ENCODE measurements around the gene AGPAT3. TPM values are rescaled to one million over a fixed set of nuclear protein-coding genes. Genes with fewer than 3 reads are reported as not detected.

The AGPAT3 gene
- total RNA-seq, 1 experiment from 2014 or later = 13.0 TPM

DNA sequence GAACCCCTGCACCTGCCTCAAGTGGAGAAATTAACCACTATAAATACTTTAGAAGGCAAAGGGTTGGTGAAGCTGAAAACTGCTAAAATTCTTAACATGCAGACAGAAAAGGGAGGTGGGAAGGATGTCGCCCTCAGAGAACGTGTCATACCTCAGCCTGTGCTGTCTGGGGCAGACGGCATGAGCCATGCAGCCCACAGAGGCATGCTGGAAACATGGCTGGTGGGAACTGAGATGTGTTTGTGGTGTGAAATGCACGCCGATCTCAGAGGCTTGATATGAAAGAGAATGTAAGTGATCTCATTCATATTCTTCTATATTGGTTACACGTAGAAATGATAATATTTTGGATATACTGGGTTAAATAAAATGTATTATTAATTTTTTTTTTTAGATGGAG, 16.3 kb downstream of the AGPAT3 start:
- H3T11ph ChIP-seq (ENCODE audit: low read length) = no peak overlapping the region
- H3K4me1 ChIP-seq (ENCODE audit: insufficient read depth, low read length) = no peaks in the 10 kb centered on the region
- no peak overlapping the region for H4K91ac ChIP-seq (ENCODE audit: insufficient read length, low read depth, low read length)
- no peaks in the 10 kb centered on the region for H3K36me3 Mint-ChIP-seq (ENCODE audit: insufficient read depth in 1 of 3, low read depth in 3 of 3)
- H3K9me3 Mint-ChIP-seq = no peaks in the 10 kb centered on the region; a peak in 1 of 5 replicates
- no peak overlapping the region for H3K27ac ChIP-seq (ENCODE audit: insufficient read length, low read depth, low read length)
- no peaks in the 10 kb centered on the region for H3K23me2 ChIP-seq (ENCODE audit: insufficient read length, low read depth, low read length, poor library complexity, severe bottlenecking)
- no CpG with 5 or more reads among the region's 6 CpGs for WGBS (ENCODE audit: extremely low coverage, insufficient read length, low lambda C conversion rate)
- no peak overlapping the region for H2AK5ac ChIP-seq (ENCODE audit: insufficient read length, low read length)
- no peak overlapping the region for H3K14ac ChIP-seq (ENCODE audit: insufficient read depth, low read length)
- no peaks in the 10 kb centered on the region for H4K20me1 ChIP-seq (ENCODE audit: control insufficient read depth, insufficient read depth, insufficient read length)
- no peak for DNase-seq
- H3K27ac Mint-ChIP-seq = no peak overlapping the region
- no peak overlapping the region for H2BK120ac ChIP-seq (ENCODE audit: low read depth, low read length, poor library complexity, severe bottlenecking)
- no peak overlapping the region for H3K4me2 ChIP-seq (ENCODE audit: insufficient read depth, insufficient read length, low read length)
- no peaks in the 10 kb centered on the region; the same call in 1 of the 2 replicates for H3K27me3 Mint-ChIP-seq (ENCODE audit: low read depth)
- H4K5ac ChIP-seq (ENCODE audit: insufficient read length, low read depth, low read length) = no peak overlapping the region
- H2AFZ ChIP-seq (ENCODE audit: low read length) = no peak overlapping the region
- no peaks in the 10 kb centered on the region for H3K79me1 ChIP-seq (ENCODE audit: insufficient read depth, low read depth, low read length, poor library complexity, severe bottlenecking)
- H3K18ac ChIP-seq (ENCODE audit: insufficient read length, low read depth, low read length) = no peak overlapping the region
- H3K4me3 Mint-ChIP-seq = no peak overlapping the region
- H3K27me3 ChIP-seq (ENCODE audit: insufficient read depth, low read length) = no peaks in the 10 kb centered on the region
- no peak overlapping the region for H2BK12ac ChIP-seq (ENCODE audit: insufficient read length, low read depth, low read length)
- TF ChIP-seq, protein P1, sequence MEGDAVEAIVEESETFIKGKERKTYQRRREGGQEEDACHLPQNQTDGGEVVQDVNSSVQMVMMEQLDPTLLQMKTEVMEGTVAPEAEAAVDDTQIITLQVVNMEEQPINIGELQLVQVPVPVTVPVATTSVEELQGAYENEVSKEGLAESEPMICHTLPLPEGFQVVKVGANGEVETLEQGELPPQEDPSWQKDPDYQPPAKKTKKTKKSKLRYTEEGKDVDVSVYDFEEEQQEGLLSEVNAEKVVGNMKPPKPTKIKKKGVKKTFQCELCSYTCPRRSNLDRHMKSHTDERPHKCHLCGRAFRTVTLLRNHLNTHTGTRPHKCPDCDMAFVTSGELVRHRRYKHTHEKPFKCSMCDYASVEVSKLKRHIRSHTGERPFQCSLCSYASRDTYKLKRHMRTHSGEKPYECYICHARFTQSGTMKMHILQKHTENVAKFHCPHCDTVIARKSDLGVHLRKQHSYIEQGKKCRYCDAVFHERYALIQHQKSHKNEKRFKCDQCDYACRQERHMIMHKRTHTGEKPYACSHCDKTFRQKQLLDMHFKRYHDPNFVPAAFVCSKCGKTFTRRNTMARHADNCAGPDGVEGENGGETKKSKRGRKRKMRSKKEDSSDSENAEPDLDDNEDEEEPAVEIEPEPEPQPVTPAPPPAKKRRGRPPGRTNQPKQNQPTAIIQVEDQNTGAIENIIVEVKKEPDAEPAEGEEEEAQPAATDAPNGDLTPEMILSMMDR (conservative IDR thresholded peaks at IDR 0.05) = no peak
- no peak overlapping the region for H3K56ac ChIP-seq (ENCODE audit: insufficient read length, low read depth, low read length)
- H3K4ac ChIP-seq (ENCODE audit: low read depth, low read length) = no peak overlapping the region
- no peak overlapping the region for H3K9ac ChIP-seq (ENCODE audit: extremely low read depth, insufficient read length, low read length)
- H3K79me2 ChIP-seq (ENCODE audit: insufficient read depth, low read length) = no peaks in the 10 kb centered on the region
- H2BK20ac ChIP-seq (ENCODE audit: low read depth, low read length, poor library complexity, severe bottlenecking) = no peak overlapping the region
- H3K9me3 ChIP-seq (ENCODE audit: control insufficient read depth, low read depth, low read length) = no peaks in the 10 kb centered on the region
- no peak overlapping the region for H2BK15ac ChIP-seq (ENCODE audit: low read depth, low read length)
- H4K8ac ChIP-seq (replicated peaks; ENCODE audit: insufficient read length, low read depth, low read length) = no peak overlapping the region
- no peak overlapping the region for H3K23ac ChIP-seq (ENCODE audit: insufficient read length, low read depth, low read length)
- no peak overlapping the region for H2BK5ac ChIP-seq (ENCODE audit: insufficient read length, low read length)
- H3K4me1 Mint-ChIP-seq = peaks cover 12 to 14% of the 10 kb centered on the region in 2 experiments
